WI38 (cell line): ENCODE data around the gene NSG2.

Experiments used
- H3K4me3 ChIP-seq: 2 replicates; pipeline ENCODE4 v1.5.1; 2011; ENCODE audit warnings: low read depth, mild to moderate bottlenecking, control low read depth, low read length
- CTCF ChIP-seq: IDR thresholded peaks from 2 replicates; pipeline ENCODE4 v1.5.1; 2012; ENCODE audit warnings: low read depth, mild to moderate bottlenecking, control low read depth, low read length

The NSG2 gene

GRCh38 chr5:174059247-174059646, 13.7 kb downstream of the NSG2 start:
- no peak overlapping the region for H3K4me3 ChIP-seq
- no peak for TF ChIP-seq CTCF

DNA sequence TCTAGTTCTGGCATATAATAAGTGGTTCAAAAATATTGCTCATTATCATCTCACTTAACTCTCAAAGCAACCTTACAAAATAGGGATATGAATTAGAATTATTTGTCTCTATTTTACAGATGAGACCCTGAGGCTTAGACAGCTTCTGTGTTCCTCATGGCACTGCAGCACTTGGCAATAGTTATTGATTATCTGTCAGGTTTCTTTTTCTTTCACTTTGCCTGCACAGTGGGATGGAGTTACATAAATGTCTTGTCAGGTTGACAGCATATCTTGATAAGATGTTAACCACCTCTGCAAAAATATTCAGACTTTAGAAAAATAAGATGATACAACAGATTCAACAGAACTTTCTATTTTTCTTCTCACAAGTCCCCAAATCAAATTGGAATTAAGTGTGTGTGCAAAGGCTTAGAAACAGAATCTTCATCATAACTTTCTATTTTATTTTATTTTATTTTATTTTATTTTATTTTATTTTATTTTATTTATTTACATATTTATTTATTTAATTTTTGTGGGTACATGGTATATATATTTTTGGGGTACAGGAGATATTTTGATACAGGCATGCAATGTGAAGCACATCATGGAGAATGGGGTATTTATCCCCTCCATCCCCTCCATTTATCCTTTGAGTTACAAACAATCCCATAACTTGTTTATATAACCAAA, 17.7 kb downstream of the NSG2 start:
- H3K4me3 ChIP-seq, result no peak overlapping the region
- no peak for TF ChIP-seq CTCF

DNA sequence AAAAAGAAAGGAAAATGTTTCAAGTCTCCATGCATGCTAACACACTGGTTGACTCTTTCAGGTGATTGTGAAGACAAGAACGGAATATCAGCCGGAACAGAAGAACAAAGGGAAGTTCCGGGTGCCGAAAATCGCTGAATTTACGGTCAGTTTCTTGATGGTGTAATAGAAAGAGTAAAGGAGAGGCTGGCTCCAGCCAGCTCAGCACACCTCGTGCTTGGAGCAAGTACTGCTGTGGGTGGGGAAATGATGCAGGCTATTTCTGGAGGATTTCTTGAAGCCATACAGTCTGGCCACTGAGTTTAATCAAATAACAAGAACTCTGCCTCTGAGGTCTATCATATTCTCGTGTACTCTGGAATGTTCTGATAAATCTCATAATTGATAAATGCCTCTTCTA, 18.7 kb downstream of the NSG2 start:
- no peak overlapping the region for H3K4me3 ChIP-seq
- TF ChIP-seq CTCF, result no peak

- H3K4me3 ChIP-seq, result no peak overlapping the region
Measured at GRCh38 chr5:174065528-174066197, 20.2 kb downstream of the NSG2 start.

GRCh38 chr5:174067499-174067898, 22.0 kb downstream of the NSG2 start:
- no peak for TF ChIP-seq CTCF
- H3K4me3 ChIP-seq, result no peak overlapping the region

More at GRCh38 chr5:174065528-174066197, 20.2 kb downstream of the NSG2 start:
- TF ChIP-seq CTCF, result no peak

DNA sequence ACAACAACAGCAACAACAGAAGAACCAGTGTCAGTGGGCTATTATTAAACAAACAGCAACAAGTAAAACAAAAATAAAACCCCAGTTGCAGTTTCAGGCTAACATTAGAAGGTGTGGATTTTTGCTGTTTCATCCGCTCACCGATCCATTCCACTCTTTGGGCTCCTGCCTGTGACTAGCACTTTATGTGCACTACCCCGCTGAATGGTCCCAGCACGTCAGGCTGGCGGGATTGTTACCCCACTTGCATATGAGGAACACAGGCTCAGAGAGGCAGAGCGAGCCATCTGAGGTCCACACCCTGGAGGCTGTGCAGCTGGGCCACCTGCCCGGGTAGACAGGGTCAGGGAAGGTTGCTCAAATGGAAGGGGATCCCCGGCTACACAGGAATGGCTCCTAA, 26.0 kb downstream of the NSG2 start:
- H3K4me3 ChIP-seq, result no peak overlapping the region
- no peak for TF ChIP-seq CTCF

DNA sequence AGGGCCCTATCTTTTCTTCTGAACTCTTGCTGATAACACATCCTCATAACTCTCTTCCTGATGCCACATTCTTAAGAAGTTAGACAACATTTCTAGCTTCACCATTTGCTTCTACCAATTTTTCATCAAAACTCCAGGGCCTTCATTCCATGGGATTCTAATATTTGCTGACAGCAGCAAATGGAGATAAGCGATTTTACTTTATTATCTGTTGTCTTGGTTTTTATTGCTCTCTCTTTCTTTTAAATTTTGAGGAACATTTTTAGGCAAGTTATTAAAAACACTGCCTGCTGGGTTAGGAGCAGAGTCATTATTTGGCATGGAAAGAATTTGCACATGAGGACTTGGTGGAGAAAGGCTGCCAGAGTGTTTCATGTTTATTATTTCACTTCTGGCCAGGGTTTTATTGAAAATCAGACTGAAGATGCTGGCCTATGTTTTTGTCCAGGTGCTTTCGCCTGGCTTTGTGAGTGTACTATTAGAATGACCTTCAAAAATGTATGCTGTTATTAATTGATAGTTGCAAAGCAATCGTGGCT, 27.7 kb downstream of the NSG2 start:
- no peak overlapping the region for H3K4me3 ChIP-seq
- no peak for TF ChIP-seq CTCF
